Panc1 (cell line): ENCODE measurements around the gene FHL1. TPM values are rescaled to one million over a fixed set of nuclear protein-coding genes. Genes with fewer than 3 reads are reported as not detected.
A peak's percentile ranks its signal among the peaks of the same experiment; 100 is the strongest.

Experiments
- ATAC-seq: fragments of 200-7000 bp; cut with Tn5 transposase; 2 replicates; pipeline ENCODE4 v1.9.1; 2020; ENCODE audit warnings: mild to moderate bottlenecking, moderate library complexity
- BruUV-seq: library from RNA; stranded (reverse); fragments of 400-500 nt; replicated peaks from 2 replicates; lab custom pipeline; 2021; lab: Mats Ljungman, UMichigan
- CTCF ChIA-PET: fragments of 300-600 bp; sonication (Branson Sonifier 250); formaldehyde crosslinking; loops from one replicate; lab custom pipeline; 2022; ENCODE audit warnings: antibody characterized with exemption; lab: Charles Lee
- POLR2A ChIA-PET: fragments of 300-600 bp; sonication (Branson Sonifier 250); formaldehyde crosslinking; loops from one replicate; lab custom pipeline; 2022; ENCODE audit warnings: antibody characterized with exemption; lab: Charles Lee
- DNase-seq: peaks from one replicate; pipeline ENCODE4 v3.0.0-alpha.2; 2010; ENCODE audit warnings: low read depth, low spot score
- H3K27ac ChIP-seq: 2 replicates; pipeline ENCODE4 v1.5.1; 2011; ENCODE audit warnings: mild to moderate bottlenecking, low read length, inconsistent platforms
- H3K27me3 ChIP-seq: fragments of 200-500 bp; sonication (Bioruptor generic); 2 replicates; pipeline ENCODE4 v1.6.0; 2014; ENCODE audit warnings: low read length, inconsistent platforms; ENCODE audit not compliant: control insufficient read depth, insufficient read depth
- H3K36me3 ChIP-seq: fragments of 200-500 bp; sonication (Bioruptor generic); 2 replicates; pipeline ENCODE4 v1.5.1; 2014; ENCODE audit warnings: inconsistent platforms, mild to moderate bottlenecking, low read length, moderate library complexity; ENCODE audit not compliant: control insufficient read depth, insufficient read depth
- H3K4me1 ChIP-seq: 2 replicates; pipeline ENCODE4 v1.5.1; 2011; ENCODE audit warnings: inconsistent platforms, mild to moderate bottlenecking, low read length, moderate library complexity; ENCODE audit not compliant: control insufficient read depth, insufficient read depth
- H3K4me3 ChIP-seq, 2 experiments: 2 replicates each; pipeline ENCODE4 v1.5.1; 2011 to 2012; ENCODE audit warnings: low read depth in 2 of 2, low read length in 2 of 2, mild to moderate bottlenecking in 2 of 2, inconsistent platforms in 1 of 2, moderate library complexity in 1 of 2
- H3K9me3 ChIP-seq: fragments of 200-500 bp; sonication (Bioruptor generic); 2 replicates; pipeline ENCODE4 v1.5.1; 2014; ENCODE audit warnings: low read depth, mild to moderate bottlenecking, inconsistent platforms, low read length, moderate library complexity; ENCODE audit not compliant: control insufficient read depth, insufficient read depth
- POLR2AphosphoS5 ChIP-seq: IDR thresholded peaks from 2 replicates; pipeline ENCODE4 v1.6.1; 2012; ENCODE audit warnings: mild to moderate bottlenecking, low read depth, low read length, moderate library complexity
- SIN3A ChIP-seq: IDR thresholded peaks from 2 replicates; pipeline ENCODE4 v1.6.1; 2012; ENCODE audit warnings: low read depth, mild to moderate bottlenecking, low read length, moderate library complexity, borderline replicate concordance; ENCODE audit not compliant: insufficient read depth
- TCF7L2 ChIP-seq: IDR thresholded peaks from 2 replicates; pipeline ENCODE4 v1.6.1; 2011; ENCODE audit warnings: mild to moderate bottlenecking, low read depth, low read length, inconsistent platforms
- in situ Hi-C: cut with HindIII; loops from 2 replicates; pipeline ENCODE4 v1.10.0; 2016; ENCODE audit warnings: low sequenced_read_pairs, low pct_unique_long_range_greater_than_20kb
- intact Hi-C: fragments of 100-400 bp; cut with micrococcal nuclease; formaldehyde crosslinking; loops from one replicate; pipeline ENCODE4 v1.10.0; 2022; ENCODE audit not compliant: unreplicated experiment
- total RNA-seq: library from RNA; stranded (reverse); gene quantifications from one replicate; pipeline ENCODE4 v1.2.1, GENCODE V29; 2021; ENCODE audit not compliant: unreplicated experiment
- TF ChIP-seq, protein P1 (sequence below), 2 experiments: IDR thresholded peaks; 2 replicates each; pipeline ENCODE4 v1.6.1; 2011 to 2012; ENCODE audit warnings: low read depth in 2 of 2, control low read depth in 1 of 2, low read length in 1 of 2, mild to moderate bottlenecking in 1 of 2, moderate library complexity in 1 of 2; ENCODE audit not compliant: insufficient read depth in 1 of 2
- TF ChIP-seq, protein P2 (sequence below): fragments of 450-650 bp; IDR thresholded peaks from 2 replicates; pipeline ENCODE4 v1.5.1; 2017; ENCODE audit warnings: mild to moderate bottlenecking

Gene FHL1
- total RNA-seq, 1 experiment from 2014 or later, result 67.9 TPM

DNA sequence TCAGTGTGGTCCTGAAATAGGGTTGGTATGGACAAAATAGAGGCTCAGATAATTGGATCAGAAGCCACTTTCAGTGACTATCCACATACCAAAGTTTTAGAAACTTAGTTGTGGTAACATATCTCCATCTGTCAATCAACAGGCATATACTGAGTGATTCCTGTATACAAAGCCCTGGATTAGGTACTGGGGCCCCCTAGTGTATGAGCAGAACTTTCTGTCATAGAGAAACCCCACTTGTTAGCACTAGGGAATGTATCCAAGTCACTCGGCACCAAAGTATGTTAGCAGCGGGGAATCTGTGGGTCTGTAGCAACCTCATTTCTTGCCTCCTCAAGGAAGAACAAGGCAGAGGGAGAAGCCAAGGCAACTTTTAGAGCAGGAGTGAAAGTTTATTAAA, 53.1 kb downstream of the FHL1 start:
- in situ Hi-C loops, result no loop called here

DNA sequence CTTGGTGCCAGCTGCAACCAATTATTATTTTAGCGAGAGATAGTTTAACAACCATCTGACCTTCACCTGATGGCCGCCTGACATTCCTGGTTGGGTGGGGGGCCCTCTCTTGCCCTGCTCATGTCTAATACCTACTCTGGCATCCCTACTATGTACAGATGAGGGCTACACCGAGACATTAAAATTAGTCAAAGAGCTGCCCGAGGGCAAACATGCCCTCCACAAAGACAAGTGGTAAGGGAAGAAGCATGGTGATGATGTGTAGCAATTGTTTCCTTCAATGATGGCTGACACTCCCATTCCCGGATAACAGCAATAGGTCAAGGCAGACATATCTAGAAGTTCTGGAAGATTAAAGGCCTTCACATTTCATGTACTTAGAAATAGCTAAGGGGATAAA, 54.3 kb downstream of the FHL1 start:
- intact Hi-C loops (no loop called here), in situ Hi-C loops (no loop called here)
- no peaks in the 10 kb centered on the region for H3K4me1 ChIP-seq
- H3K4me3 ChIP-seq, result no peak overlapping the region
- H3K36me3 ChIP-seq, result no peaks in the 10 kb centered on the region
- no peak for DNase-seq
- no peak for ATAC-seq
- ChIA-PET POLR2A (no interaction called here), CTCF (interaction anchor here (0.6 kb wide), 1 partner anchor 464 kb away, joined by 4 read pairs; no protein-coding TSS in a partner anchor)
- no peaks in the 10 kb centered on the region for H3K9me3 ChIP-seq
- no peaks in the 10 kb centered on the region for H3K27me3 ChIP-seq
- BruUV-seq, result no TSS peak
- TF ChIP-seq, protein P1, sequence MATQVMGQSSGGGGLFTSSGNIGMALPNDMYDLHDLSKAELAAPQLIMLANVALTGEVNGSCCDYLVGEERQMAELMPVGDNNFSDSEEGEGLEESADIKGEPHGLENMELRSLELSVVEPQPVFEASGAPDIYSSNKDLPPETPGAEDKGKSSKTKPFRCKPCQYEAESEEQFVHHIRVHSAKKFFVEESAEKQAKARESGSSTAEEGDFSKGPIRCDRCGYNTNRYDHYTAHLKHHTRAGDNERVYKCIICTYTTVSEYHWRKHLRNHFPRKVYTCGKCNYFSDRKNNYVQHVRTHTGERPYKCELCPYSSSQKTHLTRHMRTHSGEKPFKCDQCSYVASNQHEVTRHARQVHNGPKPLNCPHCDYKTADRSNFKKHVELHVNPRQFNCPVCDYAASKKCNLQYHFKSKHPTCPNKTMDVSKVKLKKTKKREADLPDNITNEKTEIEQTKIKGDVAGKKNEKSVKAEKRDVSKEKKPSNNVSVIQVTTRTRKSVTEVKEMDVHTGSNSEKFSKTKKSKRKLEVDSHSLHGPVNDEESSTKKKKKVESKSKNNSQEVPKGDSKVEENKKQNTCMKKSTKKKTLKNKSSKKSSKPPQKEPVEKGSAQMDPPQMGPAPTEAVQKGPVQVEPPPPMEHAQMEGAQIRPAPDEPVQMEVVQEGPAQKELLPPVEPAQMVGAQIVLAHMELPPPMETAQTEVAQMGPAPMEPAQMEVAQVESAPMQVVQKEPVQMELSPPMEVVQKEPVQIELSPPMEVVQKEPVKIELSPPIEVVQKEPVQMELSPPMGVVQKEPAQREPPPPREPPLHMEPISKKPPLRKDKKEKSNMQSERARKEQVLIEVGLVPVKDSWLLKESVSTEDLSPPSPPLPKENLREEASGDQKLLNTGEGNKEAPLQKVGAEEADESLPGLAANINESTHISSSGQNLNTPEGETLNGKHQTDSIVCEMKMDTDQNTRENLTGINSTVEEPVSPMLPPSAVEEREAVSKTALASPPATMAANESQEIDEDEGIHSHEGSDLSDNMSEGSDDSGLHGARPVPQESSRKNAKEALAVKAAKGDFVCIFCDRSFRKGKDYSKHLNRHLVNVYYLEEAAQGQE (IDR thresholded peaks at IDR 0.05; ENCODE audit: insufficient read depth in 1 of 2, low read depth in 2 of 2, low read length in 1 of 2), result no peak
- TF ChIP-seq, protein P2, sequence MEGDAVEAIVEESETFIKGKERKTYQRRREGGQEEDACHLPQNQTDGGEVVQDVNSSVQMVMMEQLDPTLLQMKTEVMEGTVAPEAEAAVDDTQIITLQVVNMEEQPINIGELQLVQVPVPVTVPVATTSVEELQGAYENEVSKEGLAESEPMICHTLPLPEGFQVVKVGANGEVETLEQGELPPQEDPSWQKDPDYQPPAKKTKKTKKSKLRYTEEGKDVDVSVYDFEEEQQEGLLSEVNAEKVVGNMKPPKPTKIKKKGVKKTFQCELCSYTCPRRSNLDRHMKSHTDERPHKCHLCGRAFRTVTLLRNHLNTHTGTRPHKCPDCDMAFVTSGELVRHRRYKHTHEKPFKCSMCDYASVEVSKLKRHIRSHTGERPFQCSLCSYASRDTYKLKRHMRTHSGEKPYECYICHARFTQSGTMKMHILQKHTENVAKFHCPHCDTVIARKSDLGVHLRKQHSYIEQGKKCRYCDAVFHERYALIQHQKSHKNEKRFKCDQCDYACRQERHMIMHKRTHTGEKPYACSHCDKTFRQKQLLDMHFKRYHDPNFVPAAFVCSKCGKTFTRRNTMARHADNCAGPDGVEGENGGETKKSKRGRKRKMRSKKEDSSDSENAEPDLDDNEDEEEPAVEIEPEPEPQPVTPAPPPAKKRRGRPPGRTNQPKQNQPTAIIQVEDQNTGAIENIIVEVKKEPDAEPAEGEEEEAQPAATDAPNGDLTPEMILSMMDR, result no peak
- TF ChIP-seq TCF7L2, result no peak
- TF ChIP-seq SIN3A, result no peak
- TF ChIP-seq POLR2AphosphoS5, result no peak
- H3K27ac ChIP-seq, result no peak overlapping the region

More for the DNA sequence above, 53.1 kb downstream of the FHL1 start:
- ATAC-seq (peak; percentile 95), DNase-seq (no peak)
- TF ChIP-seq POLR2AphosphoS5, result no peak
- TF ChIP-seq TCF7L2, result no peak
- TF ChIP-seq, protein P2, result peak; percentile 70
- Histone ChIP-seq H3K9me3 (no peaks in the 10 kb centered on the region), H3K4me3 (no peak overlapping the region), H3K27me3 (no peaks in the 10 kb centered on the region), H3K4me1 (no peaks in the 10 kb centered on the region), H3K27ac (no peak overlapping the region), H3K36me3 (no peaks in the 10 kb centered on the region)
- BruUV-seq, result no TSS peak
- POLR2A ChIA-PET, result no interaction called here
- intact Hi-C loops, result loop anchor here (1.0 kb wide), 1 partner anchor 173 kb away; no protein-coding TSS in a partner anchor
- CTCF ChIA-PET, result no interaction called here
